Measurements from ENCODE around the gene DPH3. TPM values are rescaled to one million over a fixed set of nuclear protein-coding genes. Genes with fewer than 3 reads are reported as not detected.

DPH3 gene
- total and polyA plus RNA-seq, 4 donors = 11.7 to 22.0 (median 16.3) TPM

DNA sequence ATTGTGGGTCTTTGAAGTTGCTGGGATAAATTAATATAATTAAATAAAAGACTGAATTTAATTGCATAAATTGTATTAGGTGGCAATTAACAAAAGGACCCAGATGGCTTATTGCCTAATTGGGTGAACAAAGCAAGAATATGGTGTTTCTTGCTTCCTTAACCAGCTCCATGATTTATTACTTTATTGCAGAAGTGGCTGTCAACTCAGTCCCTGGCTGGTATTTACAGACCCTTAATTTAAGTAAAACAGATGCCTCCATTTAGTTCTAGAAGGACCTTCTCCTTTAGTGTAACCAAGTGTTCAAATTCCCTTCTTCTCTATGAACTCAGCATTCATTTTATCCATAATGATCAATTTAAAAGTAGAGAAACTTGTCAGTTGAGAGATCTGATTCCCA lies 35.1 kb downstream of the DPH3 start:
- DNase-seq (no peak), ATAC-seq (ENCODE audit: insufficient read depth, low FRiP score) (no peak)
- TF ChIP-seq, protein P1, sequence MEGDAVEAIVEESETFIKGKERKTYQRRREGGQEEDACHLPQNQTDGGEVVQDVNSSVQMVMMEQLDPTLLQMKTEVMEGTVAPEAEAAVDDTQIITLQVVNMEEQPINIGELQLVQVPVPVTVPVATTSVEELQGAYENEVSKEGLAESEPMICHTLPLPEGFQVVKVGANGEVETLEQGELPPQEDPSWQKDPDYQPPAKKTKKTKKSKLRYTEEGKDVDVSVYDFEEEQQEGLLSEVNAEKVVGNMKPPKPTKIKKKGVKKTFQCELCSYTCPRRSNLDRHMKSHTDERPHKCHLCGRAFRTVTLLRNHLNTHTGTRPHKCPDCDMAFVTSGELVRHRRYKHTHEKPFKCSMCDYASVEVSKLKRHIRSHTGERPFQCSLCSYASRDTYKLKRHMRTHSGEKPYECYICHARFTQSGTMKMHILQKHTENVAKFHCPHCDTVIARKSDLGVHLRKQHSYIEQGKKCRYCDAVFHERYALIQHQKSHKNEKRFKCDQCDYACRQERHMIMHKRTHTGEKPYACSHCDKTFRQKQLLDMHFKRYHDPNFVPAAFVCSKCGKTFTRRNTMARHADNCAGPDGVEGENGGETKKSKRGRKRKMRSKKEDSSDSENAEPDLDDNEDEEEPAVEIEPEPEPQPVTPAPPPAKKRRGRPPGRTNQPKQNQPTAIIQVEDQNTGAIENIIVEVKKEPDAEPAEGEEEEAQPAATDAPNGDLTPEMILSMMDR (IDR thresholded peaks at IDR 0.05; ENCODE audit: control extremely low read depth, extremely low read depth) = no peak
- no peaks in the 10 kb centered on the region for H3K9me3 ChIP-seq (ENCODE audit: control insufficient read depth in 4 of 4, insufficient read depth in 3 of 4, low read length in 3 of 4)
- no peaks in the 10 kb centered on the region for H3K36me3 ChIP-seq (ENCODE audit: control insufficient read depth in 4 of 4, insufficient read depth in 4 of 4, low read length in 4 of 4)
- no peaks in the 10 kb centered on the region for H3K4me1 ChIP-seq (ENCODE audit: control insufficient read depth in 5 of 5, insufficient read depth in 5 of 5, low read length in 5 of 5)
- no peaks in the 10 kb centered on the region for H3K27me3 ChIP-seq (ENCODE audit: control insufficient read depth in 3 of 3, insufficient read depth in 3 of 3, low read length in 2 of 3)
- H3K4me3 ChIP-seq = no peak overlapping the region
- no peak overlapping the region for H3K27ac ChIP-seq (ENCODE audit: low read depth in 1 of 2, low read length in 1 of 2)
- no peak overlapping the region for H3K9ac ChIP-seq (ENCODE audit: insufficient read depth in 1 of 2, low read length in 2 of 2)

DNA sequence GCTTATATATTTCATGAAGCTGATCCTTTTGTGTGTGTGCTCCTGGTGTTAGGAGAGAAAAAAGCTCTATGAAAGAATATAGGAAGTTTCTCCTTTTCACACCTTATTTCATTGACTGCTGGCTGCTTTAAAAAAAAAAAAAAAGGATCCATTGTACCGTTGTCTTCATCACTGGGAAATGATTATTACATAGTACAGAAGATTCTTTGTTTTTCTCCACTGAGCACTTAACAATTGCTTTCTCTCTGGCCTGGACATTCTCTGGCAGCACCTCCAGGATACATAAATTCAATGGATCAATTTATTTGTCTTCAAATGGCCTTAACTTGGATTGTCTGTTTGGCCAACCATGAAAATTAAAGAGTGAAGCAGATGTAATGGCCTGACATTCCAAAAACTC lies 37.2 kb downstream of the DPH3 start:
- no peaks in the 10 kb centered on the region for H3K27me3 ChIP-seq (ENCODE audit: control insufficient read depth in 3 of 3, insufficient read depth in 3 of 3, low read length in 2 of 3)
- no peak overlapping the region for H3K9ac ChIP-seq (ENCODE audit: insufficient read depth in 1 of 2, low read length in 2 of 2)
- ATAC-seq (ENCODE audit: insufficient read depth, low FRiP score) (no peak), DNase-seq (no peak)
- H3K36me3 ChIP-seq (ENCODE audit: control insufficient read depth in 4 of 4, insufficient read depth in 4 of 4, low read length in 4 of 4) = peaks cover 0 to 2% (median 0%) of the 10 kb centered on the region in 4 donors
- 66 to 76% methylated on average over 1 of the region's 1 CpG for WGBS, 2 donors
- TF ChIP-seq, protein P1 (IDR thresholded peaks at IDR 0.05; ENCODE audit: control extremely low read depth, extremely low read depth) = no peak
- no peak overlapping the region for H3K27ac ChIP-seq (ENCODE audit: low read depth in 1 of 2, low read length in 1 of 2)
- no peaks in the 10 kb centered on the region for H3K4me1 ChIP-seq (ENCODE audit: control insufficient read depth in 5 of 5, insufficient read depth in 5 of 5, low read length in 5 of 5)
- H3K4me3 ChIP-seq = no peak overlapping the region
- H3K9me3 ChIP-seq (ENCODE audit: control insufficient read depth in 4 of 4, insufficient read depth in 3 of 4, low read length in 3 of 4) = peaks cover 0 to 3% (median 0%) of the 10 kb centered on the region in 4 donors

DNA sequence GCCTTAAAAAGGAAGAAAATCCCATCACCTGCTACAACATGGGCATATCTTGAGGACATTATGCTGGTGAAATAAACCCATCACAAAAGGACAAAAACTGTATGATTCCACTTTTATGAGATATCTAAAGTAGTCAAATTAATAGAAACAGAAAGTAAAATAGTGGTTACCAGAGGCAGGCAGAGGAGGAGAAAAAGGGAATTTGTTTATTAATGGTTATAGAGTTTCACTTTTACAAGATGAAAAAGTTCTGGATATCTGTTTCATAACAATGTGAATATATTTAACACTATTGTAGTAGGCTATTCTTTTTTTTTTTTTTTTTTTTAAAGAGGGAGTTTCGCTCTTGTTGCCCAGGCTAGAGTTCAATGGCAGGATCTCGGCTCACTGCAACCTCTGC lies 40.4 kb downstream of the DPH3 start:
- no peak for ATAC-seq (ENCODE audit: insufficient read depth, low FRiP score)
- Histone ChIP-seq H3K27ac (ENCODE audit: low read depth in 1 of 2, low read length in 1 of 2) (no peak overlapping the region), H3K9ac (ENCODE audit: insufficient read depth in 1 of 2, low read length in 2 of 2) (no peak overlapping the region), H3K9me3 (ENCODE audit: control insufficient read depth in 4 of 4, insufficient read depth in 3 of 4, low read length in 3 of 4) (peaks cover 0 to 3% (median 0%) of the 10 kb centered on the region in 4 donors), H3K36me3 (ENCODE audit: control insufficient read depth in 4 of 4, insufficient read depth in 4 of 4, low read length in 4 of 4) (peaks cover 0 to 2% (median 0%) of the 10 kb centered on the region in 4 donors), H3K4me1 (ENCODE audit: control insufficient read depth in 5 of 5, insufficient read depth in 5 of 5, low read length in 5 of 5) (no peaks in the 10 kb centered on the region), H3K27me3 (ENCODE audit: control insufficient read depth in 3 of 3, insufficient read depth in 3 of 3, low read length in 2 of 3) (no peaks in the 10 kb centered on the region), H3K4me3 (no peak overlapping the region)
- no peak for DNase-seq
- TF ChIP-seq, protein P1 (IDR thresholded peaks at IDR 0.05; ENCODE audit: control extremely low read depth, extremely low read depth) = no peak
- 93 to 100% methylated on average over 2 of the region's 2 CpGs for WGBS, 2 donors

DNA sequence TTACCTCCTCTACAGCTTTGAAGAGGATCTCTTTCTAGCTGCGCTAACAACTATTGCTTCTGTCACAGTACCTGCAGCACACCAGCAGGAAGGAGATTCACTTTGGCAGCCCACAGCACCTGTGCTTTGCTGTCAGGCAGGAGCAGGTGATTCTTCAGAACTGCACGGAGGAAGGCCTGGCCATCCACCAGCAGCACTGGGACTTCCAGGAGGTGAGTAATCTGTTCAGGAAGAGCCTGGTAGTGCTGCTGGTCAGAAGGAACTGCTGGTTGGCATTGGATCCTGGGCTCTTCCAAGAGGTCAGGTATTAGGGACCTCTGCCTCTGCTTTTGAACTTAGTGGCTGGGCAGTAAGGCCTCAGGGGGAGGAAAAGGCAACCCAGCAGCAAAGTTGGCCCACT lies 42.2 kb downstream of the DPH3 start:
- H3K27me3 ChIP-seq (ENCODE audit: control insufficient read depth in 3 of 3, insufficient read depth in 3 of 3, low read length in 2 of 3) = no peaks in the 10 kb centered on the region
- ATAC-seq (ENCODE audit: insufficient read depth, low FRiP score) (no peak), DNase-seq (no peak)
- 90 to 93% methylated on average over 2 of the region's 2 CpGs for WGBS, 2 donors
- H3K27ac ChIP-seq (ENCODE audit: low read depth in 1 of 2, low read length in 1 of 2) = no peak overlapping the region
- no peak overlapping the region for H3K9ac ChIP-seq (ENCODE audit: insufficient read depth in 1 of 2, low read length in 2 of 2)
- H3K4me3 ChIP-seq = no peak overlapping the region
- H3K36me3 ChIP-seq (ENCODE audit: control insufficient read depth in 4 of 4, insufficient read depth in 4 of 4, low read length in 4 of 4) = peaks cover 0 to 2% (median 0%) of the 10 kb centered on the region in 4 donors
- peaks cover 0 to 3% (median 0%) of the 10 kb centered on the region in 4 donors for H3K9me3 ChIP-seq (ENCODE audit: control insufficient read depth in 4 of 4, insufficient read depth in 3 of 4, low read length in 3 of 4)
- TF ChIP-seq, protein P1 (IDR thresholded peaks at IDR 0.05; ENCODE audit: control extremely low read depth, extremely low read depth) = no peak
- no peaks in the 10 kb centered on the region for H3K4me1 ChIP-seq (ENCODE audit: control insufficient read depth in 5 of 5, insufficient read depth in 5 of 5, low read length in 5 of 5)
